IMR-90 (cell line): ENCODE measurements around the gene MAGI1. TPM values are rescaled to one million over a fixed set of nuclear protein-coding genes. Genes with fewer than 3 reads are reported as not detected.

Experiments
- ATAC-seq: fragments of 200-7000 bp; cut with Tn5 transposase; 2 replicates; pipeline ENCODE4 v1.9.1; 2020; ENCODE audit warnings: low read depth, mild to moderate bottlenecking, moderate library complexity
- BruUV-seq: library from RNA; stranded (reverse); fragments of 400-500 nt; replicated peaks from 2 replicates; lab custom pipeline; 2021; lab: Mats Ljungman, UMichigan
- CTCF ChIA-PET: fragments of 300-600 bp; formaldehyde crosslinking; extraction: SDS; loops from one replicate; lab custom pipeline; 2021; ENCODE audit warnings: antibody characterized with exemption; lab: Yijun Ruan, JAX
- POLR2A ChIA-PET: fragments of 300-600 bp; sonication (Branson Sonifier 250); formaldehyde crosslinking; loops from one replicate; lab custom pipeline; 2022; ENCODE audit warnings: antibody characterized with exemption; ENCODE audit not compliant: unreplicated experiment; lab: Charles Lee
- DNase-seq: peaks from one replicate; pipeline ENCODE4 v3.0.0; 2013
- H2AFZ ChIP-seq: replicated peaks from 2 replicates; pipeline ENCODE3; 2013; ENCODE audit warnings: low read length, mild to moderate bottlenecking; ENCODE audit not compliant: poor library complexity
- H2AK5ac ChIP-seq: 2 replicates; pipeline ENCODE4 v1.6.1; 2013; ENCODE audit warnings: low read depth, low read length, inconsistent platforms
- H2AK9ac ChIP-seq: replicated peaks from 2 replicates; pipeline ENCODE3; 2013; ENCODE audit warnings: mild to moderate bottlenecking, low read depth, low read length, moderate library complexity; ENCODE audit not compliant: poor library complexity
- H2BK120ac ChIP-seq: 2 replicates; pipeline ENCODE4 v1.6.1; 2013; ENCODE audit warnings: low read depth, low read length, inconsistent platforms
- H2BK15ac ChIP-seq: 3 replicates; pipeline ENCODE4 v1.6.1; 2013; ENCODE audit warnings: low read depth, low read length, inconsistent platforms
- H2BK20ac ChIP-seq: 2 replicates; pipeline ENCODE4 v1.6.1; 2013; ENCODE audit warnings: low read depth, mild to moderate bottlenecking, inconsistent platforms, low read length, moderate library complexity
- H2BK5ac ChIP-seq: 2 replicates; pipeline ENCODE4 v1.6.1; 2013; ENCODE audit warnings: mild to moderate bottlenecking, low read depth, low read length, inconsistent platforms; ENCODE audit not compliant: poor library complexity, severe bottlenecking
- H3K14ac ChIP-seq: replicated peaks from 2 replicates; pipeline ENCODE4 v1.6.1; 2013; ENCODE audit warnings: low read depth, low read length, inconsistent platforms
- H3K18ac ChIP-seq: 2 replicates; pipeline ENCODE4 v1.6.1; 2013; ENCODE audit warnings: low read depth, low read length, control low read depth
- H3K23ac ChIP-seq: 2 replicates; pipeline ENCODE4 v1.6.1; 2013; ENCODE audit warnings: low read depth, low read length, inconsistent platforms
- H3K27ac ChIP-seq: 2 replicates; pipeline ENCODE4 v1.5.1; 2013; ENCODE audit warnings: mild to moderate bottlenecking, control low read depth, low read length; ENCODE audit not compliant: insufficient read depth
- H3K27me3 ChIP-seq: 2 replicates; pipeline ENCODE4 v1.6.1; 2013; ENCODE audit warnings: low read length; ENCODE audit not compliant: control insufficient read depth, insufficient read depth
- H3K36me3 ChIP-seq: 2 replicates; pipeline ENCODE4 v1.6.1; 2013; ENCODE audit warnings: low read length, mixed read lengths; ENCODE audit not compliant: control insufficient read depth, insufficient read depth
- H3K4ac ChIP-seq: 2 replicates; pipeline ENCODE4 v1.6.1; 2013; ENCODE audit warnings: low read depth, low read length, inconsistent platforms
- H3K4me1 ChIP-seq: 2 replicates; pipeline ENCODE4 v1.6.1; 2013; ENCODE audit warnings: low read length, mixed read lengths; ENCODE audit not compliant: control insufficient read depth, insufficient read depth
- H3K4me2 ChIP-seq: 2 replicates; pipeline ENCODE4 v1.6.1; 2013; ENCODE audit warnings: low read depth, mild to moderate bottlenecking, control low read depth, low read length, moderate library complexity
- H3K4me3 ChIP-seq: 2 replicates; pipeline ENCODE4 v1.5.1; 2013; ENCODE audit warnings: low read depth, mild to moderate bottlenecking, control low read depth, low read length, moderate library complexity; ENCODE audit not compliant: insufficient read depth
- H3K56ac ChIP-seq: 2 replicates; pipeline ENCODE4 v1.6.1; 2013; ENCODE audit warnings: low read length, inconsistent platforms; ENCODE audit not compliant: insufficient read depth; ENCODE audit errors: extremely low read depth
- H3K79me1 ChIP-seq, 2 experiments: 2 replicates each; pipeline ENCODE4 v1.6.1; 2013; ENCODE audit warnings: low read length in 2 of 2, inconsistent platforms in 1 of 2, low read depth in 1 of 2
- H3K9ac ChIP-seq: 2 replicates; pipeline ENCODE4 v1.6.1; 2013; ENCODE audit warnings: low read depth, low read length, control low read depth
- H3K9me1 ChIP-seq: 2 replicates; pipeline ENCODE4 v1.6.1; 2013; ENCODE audit warnings: low read length, inconsistent platforms; ENCODE audit not compliant: insufficient read depth
- H3K9me3 ChIP-seq: 2 replicates; pipeline ENCODE4 v1.6.1; 2013; ENCODE audit warnings: low read length; ENCODE audit not compliant: control insufficient read depth, insufficient read depth
- H4K20me1 ChIP-seq: 2 replicates; pipeline ENCODE4 v1.6.1; 2013; ENCODE audit warnings: low read length, inconsistent platforms; ENCODE audit not compliant: insufficient read depth
- H4K5ac ChIP-seq: 2 replicates; pipeline ENCODE4 v1.6.1; 2013; ENCODE audit warnings: mild to moderate bottlenecking, low read depth, low read length, control low read depth
- H4K8ac ChIP-seq, 2 experiments: 2 replicates each; pipeline ENCODE4 v1.6.1; 2013; ENCODE audit warnings: low read depth in 2 of 2, low read length in 2 of 2, control low read depth in 1 of 2, inconsistent platforms in 1 of 2
- H4K91ac ChIP-seq: 2 replicates; pipeline ENCODE4 v1.6.1; 2013; ENCODE audit warnings: low read depth, low read length, inconsistent platforms; ENCODE audit not compliant: insufficient read depth
- FOS ChIP-seq: fragments of 150-350 bp; IDR thresholded peaks from 2 replicates; pipeline ENCODE4 v1.6.1; 2016; ENCODE audit warnings: low read depth, low read length
- WGBS, 2 experiments: methylation state at CpG; one replicate each; pipeline versions ENCODE4 v1.1.5 to v1.1.7; 2013; ENCODE audit warnings: missing lambda C conversion rate in 2 of 2; ENCODE audit not compliant: insufficient read length in 1 of 2; ENCODE audit errors: extremely low coverage in 2 of 2; 5-methylcytosine and 5-hydroxymethylcytosine counted together
- dilution Hi-C: fragments of 300-500 bp; cut with HindIII; formaldehyde crosslinking; loops from one replicate; pipeline ENCODE4 v1.14.3; 2018; ENCODE audit warnings: low sequenced_read_pairs; ENCODE audit not compliant: unreplicated experiment
- in situ Hi-C: fragments of 300-500 bp; cut with MboI; formaldehyde crosslinking; loops from 3 replicates; pipeline ENCODE4 v1.14.3; 2019; ENCODE audit warnings: low sequenced_read_pairs, inconsistent platforms, mixed read lengths
- intact Hi-C: fragments of 100-400 bp; cut with micrococcal nuclease; formaldehyde crosslinking; loops from 2 replicates; pipeline ENCODE4 v1.10.0; 2022
- polyA plus RNA-seq, 3 experiments: library from polyadenylated mRNA; depleted of rRNA; stranded (reverse); fragments of >200 nt; gene quantifications; 2 replicates each; pipeline ENCODE4 v1.2.3, GENCODE V29; 2012; ENCODE audit warnings: low replicate concordance in 1 of 3
- total RNA-seq: library from RNA; depleted of rRNA; stranded (reverse); fragments of >200 nt; gene quantifications from 2 replicates; pipeline ENCODE4 v1.2.3, GENCODE V29; 2012

The MAGI1 gene
- total and polyA plus RNA-seq, 2 of the 4 experiments (the other 2 are of a cell fraction): 14.5 to 24.2 TPM

- POLR2A ChIA-PET: no interaction called here
- no peak overlapping the region for H2BK120ac ChIP-seq
- no peak overlapping the region for H4K91ac ChIP-seq
- peaks cover 20% of the 10 kb centered on the region for H3K27me3 ChIP-seq
- H3K9me1 ChIP-seq: no peaks in the 10 kb centered on the region
- H3K4ac ChIP-seq: no peak overlapping the region
- no peaks in the 10 kb centered on the region for H3K36me3 ChIP-seq
- WGBS, 2 experiments: 78% methylated on average over 1 of the region's 3 CpGs; no CpG with 5 or more reads in 1 of the 2 experiments
- in situ Hi-C loops: no loop called here
- no peak overlapping the region for H2BK15ac ChIP-seq
- H3K79me1 ChIP-seq: no peaks in the 10 kb centered on the region
- no peak overlapping the region for H4K5ac ChIP-seq
- no peak overlapping the region for H4K8ac ChIP-seq
- no peaks in the 10 kb centered on the region for H3K9me3 ChIP-seq
- no peak overlapping the region for H3K4me2 ChIP-seq
- H2BK5ac ChIP-seq: no peak overlapping the region
- intact Hi-C loops: no loop called here
- no peak overlapping the region for H2BK20ac ChIP-seq
- dilution Hi-C loops: no loop called here
- H3K27ac ChIP-seq: no peak overlapping the region
- H3K23ac ChIP-seq: no peak overlapping the region
- DNase-seq (no peak), ATAC-seq (no peak)
- H2AK5ac ChIP-seq: no peak overlapping the region
- no peak for TF ChIP-seq FOS
- H3K56ac ChIP-seq: no peak overlapping the region
- H2AK9ac ChIP-seq: no peak overlapping the region
- no peaks in the 10 kb centered on the region for H4K20me1 ChIP-seq
- CTCF ChIA-PET: interaction anchor here (0.6 kb wide), 1 partner anchor 733 kb away, joined by 3 read pairs; no protein-coding TSS in a partner anchor
- no peak overlapping the region for H2AFZ ChIP-seq
- no peaks in the 10 kb centered on the region for H3K4me1 ChIP-seq
- no peak overlapping the region for H3K4me3 ChIP-seq
- no TSS peak for BruUV-seq
- H3K9ac ChIP-seq: no peak overlapping the region
- H3K18ac ChIP-seq: no peak overlapping the region
- H3K14ac ChIP-seq: no peak overlapping the region
These were observed 703.1 kb downstream of the MAGI1 start for GRCh38 chr3:65335587-65335986.
